ENCODE data around the gene BRI3. TPM values are rescaled to one million over a fixed set of nuclear protein-coding genes. Genes with fewer than 3 reads are reported as not detected.

BRI3 gene
- total RNA-seq, 1 donor from 2014 or later: 344 TPM

DNA sequence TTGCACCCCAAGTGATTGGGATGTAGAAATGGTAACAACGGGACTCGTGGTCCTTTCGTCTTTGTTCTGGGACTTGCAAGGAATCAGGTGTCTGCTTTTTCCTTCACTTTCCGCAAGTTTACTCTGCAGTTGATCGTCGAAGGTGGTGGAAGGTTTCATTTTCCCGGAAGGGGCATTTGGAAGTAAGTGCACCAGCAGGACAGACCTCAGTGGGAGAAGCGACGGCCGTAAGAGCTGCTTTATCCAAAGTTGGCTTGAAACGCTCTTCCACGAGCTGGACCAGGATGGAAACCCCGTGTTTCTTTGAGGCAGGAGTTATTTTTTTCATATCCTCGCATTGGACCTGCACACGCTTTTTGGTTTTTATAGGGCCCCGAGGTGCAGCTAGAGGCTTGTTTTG lies 1.2 kb downstream of the BRI3 start:
- no peak for DNase-seq (ENCODE audit: extremely low spot score, unreplicated experiment)

DNA sequence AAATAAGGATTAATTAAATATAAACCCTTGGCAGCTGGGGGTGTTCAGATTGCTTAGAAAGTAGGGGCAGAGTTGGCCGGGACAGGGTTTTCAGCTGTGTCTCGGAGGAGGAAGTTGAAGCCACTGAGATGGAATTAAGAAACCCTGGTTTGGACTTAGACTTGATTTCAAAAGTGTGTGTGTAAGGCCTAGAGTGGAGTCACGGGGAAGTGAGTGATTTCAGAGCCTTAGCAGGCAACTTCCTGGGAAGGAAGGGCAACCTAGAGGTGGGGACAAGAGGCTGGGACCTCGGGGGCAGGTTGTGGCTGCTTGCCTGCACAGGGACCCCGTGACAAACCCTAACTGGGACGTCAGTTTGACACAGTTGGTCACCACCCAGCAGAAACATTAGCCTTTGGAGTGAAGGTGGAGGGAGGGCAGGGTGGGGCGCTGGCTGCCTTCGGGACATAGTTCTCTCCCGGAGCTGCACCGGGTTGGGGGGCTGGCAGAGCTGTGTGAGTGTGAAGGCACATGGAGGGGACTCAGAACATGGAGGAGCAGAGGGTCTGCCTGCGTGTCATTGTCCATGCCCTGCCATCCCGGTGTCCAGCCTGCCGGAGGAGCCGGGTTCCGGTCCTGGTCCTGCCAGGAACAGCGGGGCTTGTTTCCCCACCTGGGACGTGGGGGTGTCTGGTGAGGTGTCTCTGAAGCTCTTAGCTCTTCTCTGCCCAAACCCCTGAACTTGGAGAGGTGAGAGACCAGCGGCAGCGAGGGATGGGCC lies 1.8 kb downstream of the BRI3 start:
- Mint-ChIP-seq H3K27ac (ENCODE audit: unreplicated experiment) (peak overlapping the region; percentile 93), H3K36me3 (ENCODE audit: unreplicated experiment) (peaks cover 13% of the 10 kb centered on the region), H3K27me3 (ENCODE audit: unreplicated experiment) (no peaks in the 10 kb centered on the region), H3K4me1 (ENCODE audit: unreplicated experiment) (peaks cover 52% of the 10 kb centered on the region), H3K9me3 (ENCODE audit: unreplicated experiment) (no peaks in the 10 kb centered on the region), H3K4me3 (ENCODE audit: unreplicated experiment) (peak overlapping the region; percentile 97)
- no peak for DNase-seq (ENCODE audit: extremely low spot score, unreplicated experiment)
- TF ChIP-seq, protein P1, sequence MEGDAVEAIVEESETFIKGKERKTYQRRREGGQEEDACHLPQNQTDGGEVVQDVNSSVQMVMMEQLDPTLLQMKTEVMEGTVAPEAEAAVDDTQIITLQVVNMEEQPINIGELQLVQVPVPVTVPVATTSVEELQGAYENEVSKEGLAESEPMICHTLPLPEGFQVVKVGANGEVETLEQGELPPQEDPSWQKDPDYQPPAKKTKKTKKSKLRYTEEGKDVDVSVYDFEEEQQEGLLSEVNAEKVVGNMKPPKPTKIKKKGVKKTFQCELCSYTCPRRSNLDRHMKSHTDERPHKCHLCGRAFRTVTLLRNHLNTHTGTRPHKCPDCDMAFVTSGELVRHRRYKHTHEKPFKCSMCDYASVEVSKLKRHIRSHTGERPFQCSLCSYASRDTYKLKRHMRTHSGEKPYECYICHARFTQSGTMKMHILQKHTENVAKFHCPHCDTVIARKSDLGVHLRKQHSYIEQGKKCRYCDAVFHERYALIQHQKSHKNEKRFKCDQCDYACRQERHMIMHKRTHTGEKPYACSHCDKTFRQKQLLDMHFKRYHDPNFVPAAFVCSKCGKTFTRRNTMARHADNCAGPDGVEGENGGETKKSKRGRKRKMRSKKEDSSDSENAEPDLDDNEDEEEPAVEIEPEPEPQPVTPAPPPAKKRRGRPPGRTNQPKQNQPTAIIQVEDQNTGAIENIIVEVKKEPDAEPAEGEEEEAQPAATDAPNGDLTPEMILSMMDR (IDR thresholded peaks at IDR 0.05): no peak

More for the DNA sequence above, 1.2 kb downstream of the BRI3 start:
- peak overlapping the region; percentile 93 for H3K27ac Mint-ChIP-seq (ENCODE audit: unreplicated experiment)
- no peaks in the 10 kb centered on the region for H3K9me3 Mint-ChIP-seq (ENCODE audit: unreplicated experiment)
- TF ChIP-seq, protein P1 (IDR thresholded peaks at IDR 0.05): no peak
- no peaks in the 10 kb centered on the region for H3K27me3 Mint-ChIP-seq (ENCODE audit: unreplicated experiment)
- peak overlapping the region; percentile 97 for H3K4me3 Mint-ChIP-seq (ENCODE audit: unreplicated experiment)
- peaks cover 13% of the 10 kb centered on the region for H3K36me3 Mint-ChIP-seq (ENCODE audit: unreplicated experiment)
- peaks cover 50% of the 10 kb centered on the region for H3K4me1 Mint-ChIP-seq (ENCODE audit: unreplicated experiment)

DNA sequence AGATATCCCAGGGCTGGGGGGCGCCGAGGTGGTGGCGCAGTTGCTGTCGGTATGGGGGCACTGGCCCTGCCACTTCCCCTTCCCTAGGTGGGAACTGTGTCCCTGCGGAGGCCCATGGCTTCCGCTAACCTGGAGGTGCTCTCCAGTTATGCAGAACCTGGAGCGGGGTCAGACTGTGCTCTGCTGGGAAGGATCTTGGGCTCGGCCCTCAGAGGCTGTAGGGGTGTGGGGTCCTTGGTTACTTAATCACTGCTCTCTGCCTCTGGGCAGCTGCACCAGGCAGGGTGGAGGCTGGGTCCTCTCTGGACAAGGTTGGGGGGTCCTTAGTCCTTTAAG lies 2.4 kb downstream of the BRI3 start:
- TF ChIP-seq, protein P1 (IDR thresholded peaks at IDR 0.05): no peak
- Mint-ChIP-seq H3K36me3 (ENCODE audit: unreplicated experiment) (peaks cover 15% of the 10 kb centered on the region), H3K27me3 (ENCODE audit: unreplicated experiment) (no peaks in the 10 kb centered on the region), H3K4me3 (ENCODE audit: unreplicated experiment) (peak overlapping the region; percentile 97), H3K27ac (ENCODE audit: unreplicated experiment) (peak overlapping the region; percentile 93), H3K9me3 (ENCODE audit: unreplicated experiment) (no peaks in the 10 kb centered on the region), H3K4me1 (ENCODE audit: unreplicated experiment) (peaks cover 55% of the 10 kb centered on the region)
- no peak for DNase-seq (ENCODE audit: extremely low spot score, unreplicated experiment)

DNA sequence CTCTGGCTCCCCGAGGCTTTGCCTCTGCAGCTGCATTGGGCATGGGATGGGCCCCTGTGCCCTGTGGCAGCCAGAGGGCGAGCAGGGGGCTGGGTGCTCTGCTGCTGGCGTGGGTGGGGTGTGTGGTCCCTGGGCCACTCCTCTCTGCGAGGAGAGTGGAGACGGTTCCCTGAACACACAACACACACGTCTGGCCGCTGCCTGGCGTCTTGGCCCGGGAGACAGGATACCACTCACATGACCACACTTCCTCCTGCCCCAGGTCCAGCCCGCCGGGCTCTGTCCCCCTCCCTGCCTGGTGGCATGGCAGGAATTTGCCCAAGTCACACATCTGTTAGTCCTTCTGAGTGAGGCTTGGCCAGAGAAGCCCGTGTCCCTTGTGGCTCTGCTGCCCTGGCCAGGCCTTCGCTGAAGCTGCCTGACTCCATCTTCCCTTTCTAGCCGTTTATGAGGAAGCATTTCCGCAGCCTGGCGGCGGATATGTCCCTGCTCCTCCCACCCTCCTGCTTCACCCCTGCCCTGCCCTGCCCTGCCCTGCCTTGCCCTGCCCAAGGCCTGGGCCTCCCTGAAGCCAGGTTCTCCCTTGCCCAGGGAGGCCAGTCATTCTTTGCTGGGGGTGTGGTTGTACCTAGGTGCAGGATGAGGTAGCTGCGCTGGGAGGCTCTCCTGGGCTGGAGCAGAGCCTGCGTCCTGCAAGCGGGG lies 3.0 kb downstream of the BRI3 start:
- DNase-seq (ENCODE audit: extremely low spot score, unreplicated experiment): peak; percentile 88
- H3K36me3 Mint-ChIP-seq (ENCODE audit: unreplicated experiment): peaks cover 15% of the 10 kb centered on the region
- H3K9me3 Mint-ChIP-seq (ENCODE audit: unreplicated experiment): no peaks in the 10 kb centered on the region
- H3K27me3 Mint-ChIP-seq (ENCODE audit: unreplicated experiment): no peaks in the 10 kb centered on the region
- H3K4me3 Mint-ChIP-seq (ENCODE audit: unreplicated experiment): peak overlapping the region; percentile 97
- H3K4me1 Mint-ChIP-seq (ENCODE audit: unreplicated experiment): peaks cover 59% of the 10 kb centered on the region
- peak overlapping the region; percentile 93 for H3K27ac Mint-ChIP-seq (ENCODE audit: unreplicated experiment)
- TF ChIP-seq, protein P1 (IDR thresholded peaks at IDR 0.05): no peak

All from osteocyte (in vitro differentiated cells).